K562 (cell line): ENCODE data around the gene HAUS7. TPM values are rescaled to one million over a fixed set of nuclear protein-coding genes. Genes with fewer than 3 reads are reported as not detected.

Source experiments
- ATAC-seq: fragments of 200-7000 bp; cut with Tn5 transposase; 3 replicates; pipeline ENCODE4 v1.9.1; 2020; ENCODE audit warnings: moderate library complexity
- BruUV-seq: library from RNA; stranded (reverse); fragments of 400-500 nt; replicated peaks from 2 replicates; lab custom pipeline; 2021; lab: Mats Ljungman, UMichigan
- CTCF ChIA-PET: fragments of 300-600 bp; formaldehyde crosslinking; extraction: SDS; loops from one replicate; lab custom pipeline; 2021; ENCODE audit warnings: low intra/inter-chr PET ratio; lab: Yijun Ruan, JAX
- POLR2A ChIA-PET: fragments of 300-600, 350-650 bp; sonication (Branson Sonifier 250); formaldehyde crosslinking; extraction: SDS; loops from one replicate; lab custom pipeline; 2021; ENCODE audit warnings: antibody characterized with exemption, inconsistent platforms; lab: Yijun Ruan, JAX
- DNase-seq, 4 experiments: peaks; one replicate each; pipeline versions ENCODE4 v3.0.0 to v3.0.0-alpha.2; 2011 to 2018; ENCODE audit warnings: low spot score in 3 of 4, mixed read lengths in 3 of 4; ENCODE audit errors: extremely low read depth in 1 of 4
- FAIRE-seq: peaks from 2 replicates; lab custom pipeline; 2011; peaks lifted over from hg19 to GRCh38; lab: Jason Lieb, UNC
- H2AFZ ChIP-seq: 2 replicates; pipeline ENCODE4 v1.6.0; 2011; ENCODE audit warnings: low read depth, low read length, control low read depth, inconsistent platforms
- H3K27ac ChIP-seq: fragments of 200-600 bp; 3 replicates; pipeline ENCODE4 v1.8.0; 2011; ENCODE audit warnings: low read depth, mild to moderate bottlenecking, control low read depth, inconsistent platforms, low read length, moderate library complexity, mixed read lengths; ENCODE audit errors: extremely low read depth
- H3K27me3 ChIP-seq, 2 experiments: fragments of 300-600 bp in 1 of 2; 2 replicates in 1 of 2; 3 replicates in 1 of 2; pipeline versions ENCODE4 v1.6.0 to v1.8.0; 2011; ENCODE audit warnings: inconsistent platforms in 2 of 2, low read length in 2 of 2, mild to moderate bottlenecking in 1 of 2, mixed read lengths in 1 of 2, moderate library complexity in 1 of 2; ENCODE audit not compliant: control insufficient read depth in 2 of 2, insufficient read depth in 2 of 2
- H3K36me3 ChIP-seq: fragments of 300-600 bp; 3 replicates; pipeline ENCODE4 v1.8.0; 2011; ENCODE audit warnings: mild to moderate bottlenecking, low read length, inconsistent platforms; ENCODE audit not compliant: control insufficient read depth, insufficient read depth
- H3K4me1 ChIP-seq, 2 experiments: fragments of 200-600 bp in 1 of 2; replicated peaks in 1 of 2; 2 replicates in 1 of 2; 3 replicates in 1 of 2; pipeline versions ENCODE4 v1.5.1 to v1.8.0; 2011; ENCODE audit warnings: inconsistent platforms in 2 of 2, low read length in 2 of 2, mild to moderate bottlenecking in 1 of 2, mixed read lengths in 1 of 2, moderate library complexity in 1 of 2; ENCODE audit not compliant: control insufficient read depth in 2 of 2, insufficient read depth in 2 of 2
- H3K4me2 ChIP-seq: 2 replicates; pipeline ENCODE4 v1.6.1; 2011; ENCODE audit warnings: low read length, control low read depth, inconsistent platforms, mixed read lengths; ENCODE audit not compliant: insufficient read depth
- H3K4me3 ChIP-seq: fragments of 200-600 bp; sonication (generic), shearing (Covaris generic); 2 replicates; pipeline ENCODE4 v1.5.1; 2016; ENCODE audit warnings: control low read depth, inconsistent platforms
- H3K79me2 ChIP-seq: fragments of 200-600 bp; 3 replicates; pipeline ENCODE4 v1.8.0; 2011; ENCODE audit warnings: low read length, inconsistent platforms; ENCODE audit not compliant: control insufficient read depth, insufficient read depth
- H3K9ac ChIP-seq, 2 experiments: 2 replicates each; pipeline versions ENCODE4 v1.6.0 to v1.6.1; 2011; ENCODE audit warnings: low read depth in 2 of 2, low read length in 2 of 2, control low read depth in 1 of 2, inconsistent platforms in 1 of 2, mild to moderate bottlenecking in 1 of 2, mixed read lengths in 1 of 2; ENCODE audit not compliant: insufficient read depth in 1 of 2
- H3K9me1 ChIP-seq: one replicate; pipeline ENCODE4 v1.6.0; 2011; ENCODE audit warnings: inconsistent platforms, mild to moderate bottlenecking, low read length, moderate library complexity; ENCODE audit not compliant: control insufficient read depth, insufficient read depth
- H3K9me3 ChIP-seq: replicated peaks from 2 replicates; pipeline ENCODE4 v1.5.1; 2011; ENCODE audit warnings: low read depth, low read length, inconsistent platforms; ENCODE audit not compliant: control insufficient read depth, insufficient read depth
- H4K20me1 ChIP-seq: replicated peaks from 2 replicates; pipeline ENCODE4 v1.6.1; 2011; ENCODE audit warnings: low read length, inconsistent platforms, mixed read lengths; ENCODE audit not compliant: control insufficient read depth, insufficient read depth
- RBM25 ChIP-seq: fragments of 200-400 bp; formaldehyde crosslinking; IDR thresholded peaks from 2 replicates; pipeline ENCODE4 v1.6.1; 2018; ENCODE audit warnings: low read length, low read depth, moderate library complexity; ENCODE audit not compliant: severe bottlenecking
- ZFX ChIP-seq: sonication (generic); formaldehyde crosslinking; IDR thresholded peaks from 2 replicates; pipeline ENCODE4 v1.8.0; 2022; ENCODE audit warnings: mild to moderate bottlenecking, missing genetic modification reagents, moderate library complexity
- ZNF134 ChIP-seq: fragments of 250-450 bp; sonication (Bioruptor Pico); conservative IDR thresholded peaks from 2 replicates; pipeline ENCODE4 v1.4.0; 2020
- ZNF41 ChIP-seq: fragments of 250-450 bp; sonication (Bioruptor Pico); conservative IDR thresholded peaks from 2 replicates; pipeline ENCODE4 v1.4.0; 2020; ENCODE audit warnings: mild to moderate bottlenecking
- WGBS: fragments of 100-300 bp; shearing (Covaris generic); methylation state at CpG from one replicate; pipeline ENCODE4 v1.1.6; 2016; ENCODE audit warnings: low coverage, mixed read lengths; ENCODE audit not compliant: insufficient coverage; ENCODE audit errors: missing lambda C conversion rate; 5-methylcytosine and 5-hydroxymethylcytosine counted together
- in situ Hi-C: fragments of 300-500 bp; cut with MboI; formaldehyde crosslinking; loops from 4 replicates; pipeline ENCODE4 v1.15.0; 2018; ENCODE audit warnings: inconsistent platforms, mixed read lengths
- intact Hi-C: fragments of 100-400 bp; cut with micrococcal nuclease; formaldehyde crosslinking; loops from 2 replicates; pipeline ENCODE4 v1.14.2; 2022
- polyA plus RNA-seq, 8 experiments: library from polyadenylated mRNA; depleted of rRNA in 4 of 8; stranded (reverse) in 5 of 8; unstranded in 3 of 8; fragments of >200 nt; fragmentation: Nextera tagmentation in 2 of 8; fragmentation: Illumina TruSeq in 1 of 8; extraction: Ambion mirVana in 2 of 8; extraction: Trizol in 1 of 8; gene quantifications; 2 replicates each; pipeline versions ENCODE4 v1.2.1 to v1.2.3, GENCODE V29; 2011 to 2014; ENCODE audit warnings: inconsistent platforms in 1 of 8, missing spikeins in 1 of 8
- total RNA-seq, 7 experiments: library from RNA; depleted of rRNA in 6 of 7; stranded (reverse); fragments of >200 nt in 6 of 7; fragmentation: Illumina TruSeq in 2 of 7; extraction: Trizol in 2 of 7; gene quantifications; 2 replicates each; pipeline versions ENCODE4 v1.2.1 to v1.2.3, GENCODE V29; 2011 to 2021; ENCODE audit warnings: low replicate concordance in 1 of 7

HAUS7 gene
- total and polyA plus RNA-seq, 9 of the 15 experiments (the other 6 are each of a cell fraction or from before 2014, with no cell fraction given) = 10.0 to 94.9 (median 48.8) TPM

DNA sequence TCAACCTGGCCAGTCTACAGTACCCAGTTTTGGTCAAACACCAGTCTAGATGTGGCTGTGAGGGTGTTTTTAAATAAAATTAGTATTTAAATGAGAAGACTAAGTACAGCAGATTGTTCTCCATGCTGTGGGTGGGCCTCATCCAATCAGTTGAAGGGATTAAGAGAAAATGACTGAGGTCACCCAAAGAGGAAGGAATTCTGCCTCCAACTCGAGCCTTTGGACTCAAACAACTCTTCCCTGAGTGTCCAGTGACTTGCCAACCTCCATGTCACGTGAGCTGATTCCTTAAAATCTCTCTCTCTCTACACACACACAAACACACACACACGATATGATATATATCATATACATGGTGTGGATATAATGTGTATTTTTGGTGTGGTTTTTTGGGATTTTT, 34.5 kb downstream of the HAUS7 start:
- Histone ChIP-seq H2AFZ (no peak overlapping the region), H3K4me2 (no peak overlapping the region), H3K4me3 (no peak overlapping the region), H3K4me1 (peaks cover 0 to 4% of the 10 kb centered on the region in 2 experiments; a peak in 1 of 5 replicates), H3K27me3 (peaks cover 7 to 21% of the 10 kb centered on the region in 2 experiments; a peak in 4 of 5 replicates), H3K27ac (no peak overlapping the region), H3K9me1 (no peaks in the 10 kb centered on the region), H3K36me3 (no peaks in the 10 kb centered on the region), H3K9me3 (no peaks in the 10 kb centered on the region), H4K20me1 (no peaks in the 10 kb centered on the region), H3K9ac (no peak overlapping the region), H3K79me2 (no peaks in the 10 kb centered on the region)
- DNase-seq (no peak), ATAC-seq (no peak), FAIRE-seq (no peak)
- WGBS = 8% methylated on average over 3 of the region's 3 CpGs
- intact Hi-C loops = loop anchor here (5.0 to 10.0 kb wide), 2 partner anchors 34 to 401 kb away; partner anchors contain the start of gene PNMA6E
- CTCF ChIA-PET = no interaction called here
- POLR2A ChIA-PET = no interaction called here
- in situ Hi-C loops = no loop called here
- peak; percentile 59 for TF ChIP-seq RBM25
- no peak for TF ChIP-seq ZFX (CRISPR knock-in tag)
- TF ChIP-seq ZNF134 (CRISPR knock-in tag) = peak; percentile 97
- BruUV-seq = no TSS peak

GRCh38 chrX:153434801-153435200, 35.6 kb downstream of the HAUS7 start:
- CTCF ChIA-PET = no interaction called here
- Histone ChIP-seq H3K9me1 (no peaks in the 10 kb centered on the region), H3K4me2 (no peak overlapping the region), H3K36me3 (no peaks in the 10 kb centered on the region), H4K20me1 (no peaks in the 10 kb centered on the region), H3K4me1 (no peaks in the 10 kb centered on the region; a peak in 1 of 5 replicates), H2AFZ (no peak overlapping the region), H3K9me3 (no peaks in the 10 kb centered on the region), H3K27ac (no peak overlapping the region), H3K4me3 (no peak overlapping the region), H3K79me2 (no peaks in the 10 kb centered on the region), H3K27me3 (peaks cover 7 to 16% of the 10 kb centered on the region in 2 experiments; a peak in 3 of 5 replicates), H3K9ac (no peak overlapping the region)
- POLR2A ChIA-PET = interaction anchor here (0.6 kb wide), 1 partner anchor 28 kb away, joined by 3 read pairs; no protein-coding TSS in a partner anchor
- WGBS = 30% methylated on average over 3 of the region's 8 CpGs
- BruUV-seq = no TSS peak
- FAIRE-seq (no peak), ATAC-seq (no peak), DNase-seq (no peak)
- in situ Hi-C loops = no loop called here
- intact Hi-C loops = loop anchor here (5.0 to 10.0 kb wide), 2 partner anchors 32 to 400 kb away; partner anchors contain the start of gene PNMA6E
- TF ChIP-seq ZNF41 (CRISPR knock-in tag) = no peak
